Daoy (cell line): ENCODE data around the gene SYTL2. TPM values are rescaled to one million over a fixed set of nuclear protein-coding genes. Genes with fewer than 3 reads are reported as not detected.
A peak's percentile ranks its signal among the peaks of the same experiment; 100 is the strongest.

Experiments
- DNase-seq: peaks from one replicate; pipeline ENCODE4 v3.0.0-alpha.2; 2015; ENCODE audit warnings: low read depth
- total RNA-seq: library from RNA; depleted of rRNA; stranded (reverse); fragments of >200 nt; shearing (Covaris generic); gene quantifications from 2 replicates; pipeline ENCODE4 v1.2.3, GENCODE V29; 2014

Gene SYTL2
- total RNA-seq, 1 experiment from 2014 or later: 28.1 TPM

DNA sequence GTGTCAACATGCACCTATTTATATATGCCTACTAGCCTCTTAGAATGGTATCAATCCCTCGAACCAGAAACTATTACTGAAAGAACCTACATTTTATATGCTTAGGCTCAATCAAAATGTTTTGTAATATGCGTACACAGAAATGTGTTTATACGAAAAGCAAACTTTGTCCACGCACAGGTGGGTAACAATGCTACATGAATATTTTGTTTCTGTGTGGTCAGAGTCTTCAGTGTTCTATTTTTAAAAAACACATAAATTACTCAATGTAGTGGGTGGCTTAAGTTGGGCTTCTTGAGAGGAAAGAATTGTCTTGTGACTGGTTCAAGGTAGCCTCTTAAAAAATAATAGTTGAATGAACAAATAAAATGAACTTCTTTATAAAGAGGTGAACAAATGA lies 46.1 kb downstream of the SYTL2 start:
- no peak for DNase-seq

DNA sequence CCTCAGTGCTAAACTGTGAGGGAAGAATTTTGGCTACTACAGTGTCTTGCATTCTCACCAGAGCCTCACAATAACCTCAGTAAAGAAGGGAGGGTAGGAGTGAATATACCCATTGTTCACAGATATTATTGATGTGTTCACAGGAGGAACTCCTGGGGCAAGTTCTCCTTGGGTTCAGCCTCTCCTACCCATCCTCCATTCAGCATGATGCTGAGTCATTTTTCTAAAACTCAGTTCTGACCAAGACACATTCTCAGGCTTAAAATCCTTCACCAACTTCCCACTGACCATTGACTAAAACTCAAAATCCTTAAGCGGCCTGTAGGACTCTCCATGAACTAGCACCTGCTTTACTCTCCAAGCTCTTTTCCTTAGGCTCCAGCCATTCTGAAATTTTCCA lies 48.7 kb downstream of the SYTL2 start:
- no peak for DNase-seq

DNA sequence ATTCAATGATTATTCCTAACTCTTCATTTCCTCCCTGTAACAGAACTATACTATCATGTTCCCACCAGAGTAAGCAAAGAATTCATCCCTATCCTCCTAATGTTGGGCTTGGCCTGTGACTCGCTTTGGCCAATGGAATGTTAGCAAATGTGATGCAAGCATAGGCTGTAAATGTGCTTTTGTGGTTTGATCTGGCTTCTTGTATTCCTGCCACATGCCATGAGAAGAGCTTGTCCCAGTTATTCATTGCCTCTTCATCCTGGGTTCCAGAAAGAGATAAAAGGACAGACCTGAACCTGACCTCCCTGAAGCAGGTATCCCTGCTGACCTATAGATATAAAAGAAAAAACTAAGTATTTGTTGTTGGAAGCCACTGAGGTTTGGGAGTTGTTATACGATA lies 51.0 kb downstream of the SYTL2 start:
- peak; percentile 33 for DNase-seq

DNA sequence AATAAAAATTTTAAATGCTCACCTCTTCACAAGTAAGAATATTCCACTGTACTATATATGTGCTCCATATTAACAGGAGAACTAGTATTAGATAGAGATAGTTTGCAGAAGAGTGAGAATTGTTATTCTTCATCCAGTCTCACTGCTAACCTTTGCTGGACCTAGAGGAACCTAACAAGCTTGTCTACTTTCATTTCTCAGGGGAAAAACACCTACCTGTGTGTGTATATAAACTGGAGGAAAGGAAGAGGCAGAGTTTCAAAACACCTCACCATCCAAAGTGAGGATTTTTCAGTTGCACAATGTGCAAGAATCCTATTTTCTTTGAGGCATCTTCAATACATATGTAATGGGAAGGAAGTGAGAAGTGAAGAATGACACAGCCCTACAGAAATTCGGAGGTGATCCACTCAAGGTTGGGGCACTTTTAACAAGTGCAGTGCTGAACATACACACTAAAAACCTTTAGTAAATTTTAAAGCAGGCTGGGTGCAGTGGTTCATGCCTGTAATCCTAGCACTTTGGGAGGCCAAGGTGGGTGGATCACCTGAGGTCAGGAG lies 52.4 kb downstream of the SYTL2 start:
- DNase-seq: no peak

DNA sequence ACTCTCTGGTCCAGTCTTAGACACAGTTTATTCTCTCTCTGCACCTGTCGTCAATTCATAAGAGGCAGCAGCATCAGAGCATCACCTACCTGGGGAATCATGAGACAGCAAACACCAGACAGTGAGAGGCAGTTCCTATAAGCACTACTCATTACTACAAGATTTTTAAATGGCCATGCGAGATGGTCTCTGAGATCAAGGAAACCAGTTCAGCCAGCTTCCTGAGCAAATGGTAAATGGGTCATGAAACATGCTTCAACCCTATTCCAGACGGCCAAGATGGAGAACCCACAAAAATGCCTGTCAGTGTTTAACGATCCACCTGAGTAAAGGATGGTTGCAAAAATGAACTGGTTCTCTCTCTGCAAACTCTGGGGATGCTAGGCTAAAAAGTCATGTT lies 52.9 kb downstream of the SYTL2 start:
- no peak for DNase-seq

DNA sequence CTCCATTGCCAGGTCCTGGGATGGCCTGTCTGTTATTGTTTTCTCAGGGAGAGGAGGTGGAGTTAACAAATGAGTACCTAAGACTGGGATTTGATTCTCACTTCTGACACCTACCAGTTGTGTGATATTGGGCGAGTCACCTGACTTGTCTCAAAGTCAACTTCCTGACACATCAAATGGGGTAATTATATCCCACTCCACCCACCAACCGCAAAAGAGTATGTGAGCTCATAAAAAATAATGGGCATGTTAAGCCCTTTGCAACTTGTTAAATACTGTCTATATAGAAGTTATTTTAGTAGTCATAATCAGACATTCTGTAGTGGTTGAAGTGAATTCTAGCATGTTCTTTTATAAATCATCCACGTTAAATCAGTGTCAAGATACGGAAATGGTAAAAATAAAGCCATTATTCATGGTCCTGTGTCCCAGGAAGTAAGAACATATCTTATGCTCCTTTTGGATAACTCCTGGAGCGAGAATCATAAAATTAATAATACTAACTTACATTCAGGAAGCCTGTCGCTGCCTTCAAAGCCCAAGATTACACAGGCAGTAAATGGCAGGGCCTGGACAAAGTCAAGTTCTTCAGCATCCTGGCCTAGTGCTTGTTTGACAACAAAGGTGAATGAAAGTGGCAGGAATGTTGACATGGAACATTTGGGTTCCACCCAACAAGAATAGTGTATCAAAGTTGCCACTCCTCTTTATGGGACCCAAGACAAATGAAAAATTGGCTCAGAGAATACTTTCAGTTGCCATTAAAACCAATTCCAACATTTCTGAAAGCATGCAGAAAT lies 54.3 kb downstream of the SYTL2 start:
- DNase-seq: peak; percentile 5

DNA sequence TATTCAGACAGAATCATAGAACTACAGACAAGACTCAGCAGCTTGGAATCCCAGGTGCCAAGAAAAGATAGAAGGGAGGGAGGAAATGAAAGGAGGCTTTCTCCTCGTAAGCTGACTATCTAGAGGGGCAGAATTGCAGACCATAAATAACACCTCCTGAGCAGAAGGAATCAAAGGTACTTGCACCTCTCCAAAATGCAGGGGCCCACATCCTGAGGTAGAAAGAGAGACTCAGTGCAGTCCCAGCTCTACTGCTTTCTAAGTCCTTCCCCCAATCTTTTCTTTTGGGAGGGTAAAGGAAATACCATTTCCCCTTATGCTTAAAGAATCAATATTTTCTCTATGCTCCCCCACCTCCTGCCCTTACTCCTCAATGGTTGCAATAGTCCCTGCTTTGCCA lies 55.2 kb downstream of the SYTL2 start:
- no peak for DNase-seq

DNA sequence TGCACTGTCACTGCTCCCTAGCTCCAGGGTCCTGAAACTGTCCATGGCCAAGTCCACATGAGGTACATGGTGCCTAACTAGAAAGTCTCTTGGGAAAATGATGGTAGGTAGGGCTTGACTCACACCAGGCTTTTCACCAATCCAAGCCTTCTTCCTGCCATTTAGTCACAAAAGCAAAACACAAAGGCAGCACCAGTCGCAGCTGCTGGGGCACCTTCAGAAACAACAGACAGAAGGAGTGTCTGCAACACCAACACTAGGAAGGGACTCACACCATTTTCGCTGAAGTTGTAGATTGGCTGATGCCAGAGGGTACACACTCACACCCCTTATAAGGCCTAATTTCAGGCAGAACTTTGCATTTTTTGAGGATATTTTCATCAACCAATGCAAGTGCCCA lies 55.7 kb downstream of the SYTL2 start:
- DNase-seq: no peak

DNA sequence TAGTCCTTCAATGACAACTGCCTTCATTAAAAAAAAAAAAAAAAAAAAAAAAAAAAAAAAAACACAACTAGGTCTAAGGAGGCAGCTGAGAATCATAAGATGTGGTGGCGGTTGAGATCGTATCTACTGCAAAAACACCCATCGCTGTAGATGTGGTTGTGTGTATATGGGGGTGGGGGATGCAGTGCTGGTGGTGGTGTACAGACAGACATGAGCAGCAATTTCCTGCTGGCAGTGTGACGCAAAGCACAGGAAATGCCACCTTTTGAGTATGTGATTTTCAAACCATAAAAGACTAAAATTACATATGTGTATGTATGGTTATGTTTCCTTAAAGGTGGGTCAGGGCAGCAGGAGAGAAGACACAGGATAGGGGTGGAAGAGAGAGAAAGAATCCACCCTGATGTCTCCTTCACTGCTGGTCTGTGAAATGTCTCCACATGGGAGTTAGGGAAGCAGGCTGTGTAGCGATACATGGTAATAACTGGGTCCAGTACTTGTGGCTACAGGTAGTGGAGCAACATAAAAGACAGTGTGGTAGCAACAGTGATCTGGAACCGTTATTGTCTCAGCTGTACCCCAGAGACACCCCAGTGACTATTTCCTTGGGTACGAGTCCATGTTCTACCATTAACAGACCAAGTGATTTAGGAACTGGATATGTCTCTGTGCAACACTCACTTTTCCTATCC lies 57.9 kb downstream of the SYTL2 start:
- no peak for DNase-seq

DNA sequence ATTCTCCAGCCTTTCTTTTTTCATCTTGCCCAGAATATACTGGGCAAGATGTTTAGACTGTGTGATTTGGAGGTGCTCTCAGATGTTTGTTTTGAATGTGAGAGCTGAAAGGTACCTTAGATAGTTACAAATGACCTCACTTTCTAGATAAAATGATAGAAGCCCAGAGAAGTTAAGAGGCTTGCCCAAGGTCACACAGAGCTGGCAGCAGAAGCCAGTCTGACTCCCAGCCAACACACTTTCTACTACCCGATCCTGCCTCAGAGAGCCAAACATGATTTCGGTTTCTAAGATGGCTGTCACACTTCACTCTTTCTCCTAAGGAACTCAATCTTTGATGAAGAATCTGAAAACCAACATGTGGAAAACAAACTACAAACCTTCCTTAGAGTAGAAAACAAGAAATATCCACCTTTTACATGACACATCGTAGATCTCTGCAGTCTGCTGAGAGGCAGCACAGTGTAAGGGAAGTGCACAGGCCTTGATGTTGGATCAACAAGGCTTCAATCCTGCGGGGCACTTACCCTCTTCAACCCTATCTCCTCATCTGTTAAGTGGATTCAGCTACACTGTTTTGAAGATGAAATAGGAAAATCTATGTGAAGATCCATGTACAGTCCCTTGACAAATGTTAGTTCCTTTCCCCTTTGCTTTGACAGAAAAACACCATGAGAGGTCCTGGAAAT lies 58.6 kb downstream of the SYTL2 start:
- no peak for DNase-seq

DNA sequence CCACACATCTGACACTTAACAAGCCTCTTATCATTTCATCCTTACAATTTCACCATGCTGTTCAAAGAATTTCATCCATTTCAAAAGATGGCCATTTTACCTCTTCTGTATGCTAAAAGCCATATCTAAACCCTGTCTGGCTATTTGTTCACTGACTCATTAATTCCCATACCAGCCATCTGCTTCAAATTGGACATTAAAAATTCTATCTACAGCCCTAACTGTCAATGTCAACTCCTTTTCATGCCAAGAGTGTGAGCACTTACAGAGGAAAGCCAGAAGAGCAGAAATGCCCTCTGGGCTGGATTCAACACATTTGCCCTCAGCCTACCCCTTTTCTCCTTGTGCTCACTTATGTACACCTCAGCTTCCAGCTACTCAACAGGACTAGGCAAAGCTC lies 59.2 kb downstream of the SYTL2 start:
- no peak for DNase-seq

DNA sequence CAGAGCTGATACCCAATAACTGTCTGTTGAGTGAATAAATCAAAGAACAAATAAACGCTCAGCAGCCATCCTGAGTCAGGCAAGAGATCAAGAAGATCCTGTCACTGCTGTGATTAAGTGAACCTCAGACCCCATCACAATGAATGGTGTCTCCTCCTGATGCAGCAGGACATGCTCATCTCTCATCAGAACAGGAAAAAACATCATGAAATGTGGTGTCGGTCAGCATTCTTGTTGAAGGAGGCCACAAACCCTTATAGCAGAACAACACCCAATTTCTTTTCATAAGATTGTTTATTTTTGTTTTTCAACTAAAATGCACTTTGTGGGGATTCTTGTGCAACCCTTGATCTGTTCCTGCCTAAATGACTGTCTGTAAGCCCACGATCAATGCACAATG lies 60.3 kb downstream of the SYTL2 start:
- DNase-seq: no peak

DNA sequence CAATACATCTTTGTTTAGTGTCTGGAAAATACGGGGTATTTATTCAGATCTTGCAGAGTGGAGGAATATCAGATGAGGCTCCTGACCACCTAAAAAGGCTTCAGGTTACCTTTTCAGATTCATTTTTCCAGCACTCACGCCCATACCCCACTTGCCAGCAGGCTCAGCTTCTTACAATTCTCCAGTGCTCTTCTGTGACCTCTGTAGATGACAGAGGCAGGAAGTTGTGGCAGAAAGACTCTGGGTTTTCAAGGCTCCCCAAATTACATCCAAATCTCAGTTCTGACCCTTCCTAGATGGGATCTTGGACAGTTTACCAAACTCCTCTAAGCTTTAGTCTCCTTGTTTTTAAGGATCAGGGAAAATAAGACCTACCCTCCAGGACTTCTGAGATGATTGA lies 61.1 kb downstream of the SYTL2 start:
- DNase-seq: no peak

DNA sequence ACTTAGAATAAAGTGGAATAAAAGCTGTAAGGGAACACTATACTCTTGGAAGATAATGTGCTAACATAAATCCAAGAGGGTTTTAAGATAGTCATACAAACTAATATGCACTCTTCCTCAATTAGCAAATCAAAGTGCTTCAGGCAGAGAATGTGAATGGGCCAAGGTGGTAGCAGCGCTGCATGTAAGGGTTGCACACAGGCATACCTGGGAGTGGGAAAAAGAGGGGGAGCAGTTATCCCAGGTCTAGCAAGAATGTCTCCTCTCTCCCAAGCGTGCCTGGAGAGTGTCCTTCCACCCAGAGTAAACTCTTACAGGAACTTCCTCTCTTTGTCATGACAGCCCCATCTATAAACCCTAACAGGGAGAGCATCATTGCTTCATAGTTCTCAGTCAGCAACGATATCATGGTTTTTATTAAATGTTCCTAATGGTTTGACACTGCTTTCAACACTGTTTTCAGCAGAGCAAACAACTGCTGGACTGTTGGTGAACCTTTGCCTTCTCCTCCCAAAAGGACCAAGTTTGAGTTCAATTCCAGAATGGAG lies 61.6 kb downstream of the SYTL2 start:
- no peak for DNase-seq

DNA sequence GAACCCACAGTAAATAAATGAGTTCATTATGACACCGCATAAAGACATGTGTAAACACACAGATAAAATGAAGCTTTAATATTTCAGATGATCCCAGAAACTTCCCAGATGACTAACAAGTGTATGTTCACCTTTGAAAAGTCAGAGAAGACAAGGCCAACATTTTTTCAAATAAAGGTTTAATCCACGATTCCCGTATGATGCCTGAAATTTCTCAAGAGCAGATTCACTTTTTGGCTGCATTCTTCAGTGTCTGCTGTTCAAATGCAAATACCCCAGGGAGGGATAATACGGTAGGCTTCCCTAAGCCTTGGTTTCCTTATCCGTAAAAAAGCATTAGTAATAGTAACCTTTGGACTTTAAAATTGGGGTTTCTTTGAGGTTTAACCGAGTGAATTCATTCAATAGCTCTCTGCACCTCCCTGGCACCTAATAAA lies 62.5 kb downstream of the SYTL2 start:
- DNase-seq: no peak

DNA sequence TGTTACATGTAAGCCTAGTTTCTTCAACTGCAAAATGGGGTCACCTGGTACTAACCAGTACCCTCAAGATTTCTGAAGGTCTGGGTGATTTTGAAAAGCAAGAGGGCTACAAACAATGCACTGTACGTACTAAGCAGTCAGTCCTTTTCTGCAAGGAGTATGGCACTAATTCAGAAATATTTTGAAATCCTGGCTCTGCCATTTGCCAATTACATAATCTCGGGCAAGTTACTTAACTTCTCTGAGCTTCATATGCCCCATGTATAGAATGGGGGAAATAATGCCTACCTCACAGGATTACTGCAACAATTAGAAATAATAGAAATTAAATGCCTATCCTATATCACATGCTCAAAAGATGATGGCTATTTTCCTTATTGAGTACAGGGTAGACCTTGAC lies 64.3 kb downstream of the SYTL2 start:
- DNase-seq: no peak

DNA sequence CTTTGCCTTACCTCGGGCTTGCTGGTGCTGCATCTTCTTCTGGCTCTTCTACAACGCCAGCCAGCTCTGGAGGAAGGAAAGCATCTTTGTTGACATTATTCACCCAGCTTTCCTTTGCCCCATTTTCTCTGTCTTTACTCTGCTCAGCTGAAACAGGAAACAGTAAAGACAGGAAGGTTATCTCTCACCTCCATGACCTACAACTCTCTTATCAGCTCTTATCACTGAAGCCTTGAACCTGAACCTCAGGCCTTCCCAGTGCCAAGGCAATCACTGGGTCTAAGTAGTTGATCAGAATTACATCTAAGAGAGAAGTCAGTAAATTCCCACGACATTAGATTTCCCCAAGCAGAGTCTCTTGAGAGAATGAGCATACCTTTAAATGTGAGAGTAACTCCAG lies 65.3 kb downstream of the SYTL2 start:
- DNase-seq: no peak

DNA sequence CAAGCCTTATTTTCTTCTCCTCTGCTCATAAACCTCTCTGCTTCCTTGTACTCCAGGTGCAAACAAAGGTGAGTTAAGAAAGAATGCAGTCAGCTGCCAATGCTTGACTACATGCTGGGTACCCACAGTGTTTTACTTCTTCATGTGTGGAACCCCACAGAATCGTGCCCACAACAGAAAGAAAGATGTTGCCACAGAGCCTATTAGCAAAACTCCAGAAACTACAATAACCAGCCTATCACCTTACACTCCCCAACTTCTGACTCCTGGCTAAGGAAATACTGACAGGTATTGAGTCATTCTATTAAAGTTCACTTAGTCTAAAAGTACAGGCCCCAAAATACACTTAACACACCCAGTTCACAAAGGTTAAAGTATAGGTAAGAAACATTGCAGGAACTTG lies 68.1 kb downstream of the SYTL2 start:
- DNase-seq: no peak

DNA sequence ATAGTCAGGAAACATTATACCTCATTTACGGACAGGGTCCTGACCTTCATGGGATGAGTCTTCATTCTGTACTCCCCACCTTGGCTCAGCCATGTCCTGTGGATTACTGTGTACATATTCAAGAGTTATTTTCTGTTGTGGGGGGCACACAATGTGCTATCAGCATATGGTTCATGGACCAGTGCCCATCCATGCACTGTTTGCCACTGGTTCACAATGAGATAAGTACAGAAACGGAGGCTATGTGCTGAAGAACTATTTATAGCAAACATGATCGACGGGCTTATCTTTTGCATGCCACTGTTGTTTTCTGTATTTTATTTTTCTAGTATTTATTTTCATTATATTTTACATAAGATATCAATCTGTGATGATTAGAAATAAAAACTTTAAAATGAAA lies 68.6 kb downstream of the SYTL2 start:
- DNase-seq: no peak

DNA sequence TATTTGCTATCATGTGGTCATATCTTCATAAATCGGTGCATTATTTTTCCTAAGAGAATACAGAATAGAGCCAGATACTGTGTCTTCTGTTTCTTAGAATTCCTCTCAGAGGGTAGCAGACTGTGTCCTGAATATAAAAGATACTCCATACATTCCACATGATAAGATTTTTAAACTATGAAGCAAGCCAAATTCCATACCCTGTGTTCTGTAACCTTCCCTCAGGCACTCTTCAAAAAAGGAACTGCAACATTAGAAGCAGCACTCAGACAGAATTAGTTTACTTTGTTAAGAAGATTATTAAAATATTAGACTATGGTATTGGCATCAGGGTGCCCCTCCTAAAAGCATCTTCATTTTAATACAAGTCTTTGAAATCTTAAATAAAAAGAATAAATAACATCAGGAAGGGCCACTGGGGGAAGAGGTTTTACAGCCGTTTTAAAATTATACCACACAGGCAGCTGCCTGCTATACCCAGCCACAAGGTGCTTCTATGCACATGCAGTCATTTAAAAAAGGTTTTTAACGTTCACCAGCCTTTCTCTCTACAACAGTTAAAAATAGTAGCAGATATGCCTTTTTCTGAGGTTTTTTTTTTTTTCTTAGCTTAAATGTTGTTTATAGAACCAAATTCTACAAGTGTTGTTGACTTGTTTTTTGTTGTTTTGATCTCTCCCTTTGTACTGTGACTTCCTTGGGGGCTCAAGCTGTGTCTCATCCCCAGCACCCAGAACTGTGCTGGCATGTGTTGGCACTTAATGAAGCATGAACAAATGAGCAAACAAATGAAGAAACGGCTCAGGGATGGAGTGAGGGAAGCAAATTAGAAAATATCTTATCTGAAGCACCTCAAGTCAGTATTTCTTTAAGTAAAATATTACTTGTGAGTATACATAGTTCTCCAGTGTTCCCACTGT lies 70.2 kb downstream of the SYTL2 start:
- DNase-seq: no peak

DNA sequence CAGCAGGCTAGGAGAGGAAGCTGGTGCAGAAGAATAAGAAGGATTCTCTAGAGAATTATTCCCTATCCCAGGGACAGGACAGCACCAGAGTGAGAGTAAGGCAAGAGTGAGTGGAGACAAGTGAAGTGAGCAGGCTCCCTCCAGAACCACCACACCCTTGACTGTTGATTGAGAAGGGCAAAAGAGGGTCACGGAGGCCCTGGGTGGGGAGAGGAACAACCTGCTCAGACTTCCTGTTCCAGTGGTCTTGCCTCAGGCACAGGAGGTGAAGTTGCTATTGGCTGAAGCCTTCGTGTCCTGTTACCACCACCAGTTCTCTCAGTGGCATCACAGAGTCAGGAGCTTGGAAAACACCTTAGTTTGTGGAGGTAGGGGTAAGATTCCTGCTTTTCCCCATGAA lies 73.2 kb downstream of the SYTL2 start:
- DNase-seq: no peak
